GM21447 (cell line): ENCODE results near the gene GFPT1.
A peak's percentile ranks its signal among the peaks of the same experiment; 100 is the strongest.
"Not testable (repeated sequence)": the region's sequence is repeated elsewhere in the genome, so short reads cannot be mapped to it uniquely, and the experiment has no call there.

Source experiments
- ATAC-seq: cut with Tn5 transposase; IDR thresholded peaks from one replicate; pipeline ENCODE4 v1.9.1; 2021; ENCODE audit not compliant: unreplicated experiment

GFPT1 gene

GRCh38 chr2:69384618-69385081, 2.4 kb downstream of the GFPT1 start:
- no peak for ATAC-seq

GRCh38 chr2:69383176-69383812, 3.7 kb downstream of the GFPT1 start:
- no peak for ATAC-seq

DNA sequence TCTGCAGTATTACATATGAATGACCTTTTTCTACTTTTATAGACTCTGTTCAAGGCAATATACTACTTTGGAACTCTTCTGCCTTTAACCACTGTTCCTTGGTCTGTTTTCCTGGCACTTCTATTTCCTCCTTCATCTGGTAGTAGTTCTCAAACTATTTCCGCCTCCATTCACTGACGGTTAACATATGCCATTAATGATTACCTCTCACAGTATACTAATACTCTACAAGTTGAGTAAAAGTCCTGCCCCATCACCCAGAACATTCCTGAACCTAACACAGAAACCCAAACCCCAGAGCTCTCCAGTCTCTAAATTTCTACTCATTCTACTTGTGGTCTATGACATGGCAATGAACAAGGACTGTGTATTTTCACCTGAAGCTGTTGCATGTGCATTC, 4.5 kb downstream of the GFPT1 start:
- ATAC-seq, result no peak

GRCh38 chr2:69381337-69381737, 5.7 kb downstream of the GFPT1 start:
- no peak for ATAC-seq

DNA sequence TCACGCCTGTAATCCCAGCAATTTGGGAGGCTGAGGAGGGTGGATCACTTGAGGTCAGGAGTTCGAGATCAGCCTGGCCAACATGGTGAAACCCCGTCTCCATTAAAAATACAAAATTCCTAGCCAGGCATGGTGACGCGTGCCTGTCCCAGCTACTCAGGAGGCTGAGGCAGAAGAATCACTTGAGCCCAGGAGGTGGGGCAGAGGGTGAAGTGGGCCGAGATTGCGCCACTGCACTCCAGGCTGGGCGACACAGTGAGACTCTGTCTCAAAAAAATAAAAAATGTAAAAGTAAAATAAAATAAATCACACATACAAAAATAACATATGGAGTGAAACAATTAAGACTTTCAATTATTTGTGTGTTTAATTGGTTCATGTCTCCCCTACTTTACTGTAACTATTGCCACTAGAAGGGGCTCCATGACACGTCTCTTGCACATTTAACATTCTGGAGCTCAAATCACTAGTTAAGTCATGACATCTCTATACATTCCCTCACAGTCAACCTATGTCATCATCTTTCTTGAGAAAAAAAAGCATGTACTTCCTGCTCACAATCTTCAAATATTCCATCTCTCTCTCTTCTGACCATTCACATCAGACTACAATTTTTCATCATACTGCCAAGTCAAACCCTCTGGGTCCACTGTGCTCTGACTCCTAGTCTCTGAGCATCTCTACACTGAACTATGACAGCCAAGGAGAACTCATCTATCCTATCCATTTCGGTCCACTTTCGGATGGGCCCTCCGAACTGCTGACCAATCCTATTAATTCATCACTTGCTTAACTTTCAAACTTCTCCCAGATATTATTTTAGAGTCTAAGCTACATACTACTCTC, 6.7 kb downstream of the GFPT1 start:
- no peak for ATAC-seq

DNA sequence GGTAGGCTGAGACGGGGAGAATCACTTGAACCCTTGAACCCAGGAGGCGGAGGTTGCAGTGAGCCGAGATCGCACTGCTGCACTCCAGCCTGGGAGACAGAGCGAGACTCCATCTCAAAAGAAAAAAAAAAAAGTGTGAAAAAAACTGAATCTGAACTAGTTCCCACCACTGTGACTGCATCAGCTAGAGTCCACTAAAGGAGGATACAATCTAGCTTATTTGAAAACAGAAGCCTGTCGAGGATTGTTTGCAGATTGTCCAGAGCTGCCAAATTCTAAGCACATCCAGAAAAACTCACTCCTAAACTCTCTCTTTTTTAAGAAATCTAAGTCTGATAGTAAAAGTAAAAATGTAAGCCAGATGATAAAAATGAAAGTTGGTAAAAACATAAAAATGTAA, 10.6 kb downstream of the GFPT1 start:
- ATAC-seq, result no peak

GRCh38 chr2:69375494-69376353, 11.3 kb downstream of the GFPT1 start:
- no peak for ATAC-seq

DNA sequence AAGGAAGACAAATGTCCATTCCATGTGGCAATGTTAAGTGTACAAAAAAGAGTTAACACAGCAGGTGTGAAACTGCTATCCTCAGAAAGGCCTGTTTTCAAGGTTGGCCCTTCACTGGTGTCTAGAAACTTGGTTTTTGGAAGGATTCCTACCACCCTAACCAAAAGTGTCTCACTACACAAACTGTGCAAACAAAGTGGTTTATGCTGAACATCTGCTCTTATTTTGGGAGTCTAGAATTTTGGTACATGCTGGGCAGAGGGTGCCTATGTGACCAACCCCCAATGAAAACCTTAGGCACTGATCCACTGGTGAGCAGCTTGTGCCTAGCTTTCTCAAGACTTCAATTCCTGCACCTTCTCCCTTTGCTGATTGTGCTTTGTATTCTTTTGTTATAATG, 14.3 kb downstream of the GFPT1 start:
- no peak for ATAC-seq

DNA sequence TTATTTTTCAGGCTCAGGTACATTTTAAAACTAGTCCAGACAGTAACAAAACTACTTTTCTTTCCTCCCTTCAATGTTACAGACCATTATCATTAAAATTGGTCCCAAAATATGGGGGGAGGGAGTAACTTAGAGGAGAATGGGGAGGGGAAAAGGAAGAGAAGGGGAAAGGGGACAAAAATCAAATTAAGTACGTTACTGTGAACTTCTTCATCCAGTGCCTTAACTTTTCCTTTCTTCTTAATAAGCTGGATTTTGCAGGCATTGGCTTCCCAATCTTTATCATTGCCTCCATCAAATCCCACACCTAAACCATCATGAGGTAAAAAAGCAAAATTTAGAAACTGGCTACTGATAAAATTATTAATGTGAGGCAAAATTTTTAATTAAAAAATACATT, 17.2 kb downstream of the GFPT1 start:
- no peak for ATAC-seq

- ATAC-seq, result no peak
Measured at GRCh38 chr2:69368588-69368987, 18.4 kb downstream of the GFPT1 start.

- no peak for ATAC-seq
Measured at GRCh38 chr2:69359371-69359770, 27.7 kb downstream of the GFPT1 start.

DNA sequence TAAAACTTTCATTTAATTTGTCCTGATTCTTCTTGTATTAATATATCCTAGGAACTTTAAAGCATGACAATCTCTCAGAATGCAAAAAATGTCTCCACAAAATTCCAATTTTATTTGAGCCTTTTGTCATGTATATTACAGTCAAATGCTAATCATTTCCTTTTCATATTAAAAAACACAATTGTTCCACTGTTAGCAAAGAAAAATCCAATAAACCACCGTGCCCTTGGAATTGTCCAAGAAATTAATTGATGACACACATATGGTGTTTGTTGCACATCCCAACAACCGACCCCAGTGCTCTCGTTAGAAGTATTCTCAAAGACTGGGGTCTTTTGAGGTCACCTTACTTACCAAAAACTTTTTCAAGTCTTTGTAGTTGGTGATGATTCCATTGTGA, 28.1 kb downstream of the GFPT1 start:
- no peak for ATAC-seq

DNA sequence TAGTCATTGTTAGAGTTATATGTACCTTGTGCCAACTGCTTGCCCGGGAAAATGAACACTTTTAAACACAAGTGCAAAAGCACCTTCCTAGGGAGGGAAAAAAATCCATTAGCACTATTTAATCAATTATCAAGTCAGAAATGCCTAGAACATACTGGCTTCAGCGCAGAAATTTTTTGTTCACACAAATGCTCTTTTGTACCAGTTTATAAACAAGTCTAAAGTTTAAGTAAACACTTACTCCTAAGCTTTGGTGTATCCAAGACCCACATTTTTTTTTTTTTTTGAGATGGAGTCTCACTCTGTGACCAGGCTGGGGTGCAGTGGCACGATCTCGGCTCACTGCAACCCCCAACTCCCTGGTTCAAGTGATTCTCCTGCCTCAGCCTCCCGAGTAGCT, 30.6 kb downstream of the GFPT1 start:
- ATAC-seq, result no peak

- ATAC-seq, result not testable (repeated sequence)
Measured at GRCh38 chr2:69354976-69355375, 32.1 kb downstream of the GFPT1 start.

- no peak for ATAC-seq
Measured at GRCh38 chr2:69353360-69353759, 33.7 kb downstream of the GFPT1 start.

- ATAC-seq, result no peak
Measured at GRCh38 chr2:69348781-69349180, 38.2 kb downstream of the GFPT1 start.

GRCh38 chr2:69345434-69345833, 41.6 kb downstream of the GFPT1 start:
- peak; percentile 66 for ATAC-seq

- no peak for ATAC-seq
Measured at GRCh38 chr2:69344305-69344704, 42.7 kb downstream of the GFPT1 start.

- ATAC-seq, result no peak
Measured at GRCh38 chr2:69340101-69340775, 46.8 kb downstream of the GFPT1 start.

DNA sequence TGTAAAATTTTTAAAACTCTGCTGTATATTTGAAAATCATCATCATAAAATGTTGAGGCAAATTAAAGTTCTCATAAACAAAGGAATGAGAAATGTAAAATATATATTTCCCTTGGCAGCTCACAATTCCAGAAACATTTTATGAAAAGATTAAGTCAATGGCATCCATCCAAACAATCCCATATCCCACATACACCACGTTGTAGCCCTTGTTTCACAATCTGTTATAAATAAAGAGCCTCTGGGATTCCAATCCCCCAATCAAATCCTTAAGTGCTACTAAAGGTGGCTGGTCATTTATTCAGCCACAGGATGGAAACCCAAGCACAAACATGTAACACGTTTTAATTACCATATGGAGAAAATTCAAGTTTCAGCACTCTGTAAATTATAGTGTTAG, 51.7 kb downstream of the GFPT1 start:
- no peak for ATAC-seq

- no peak for ATAC-seq
Measured at GRCh38 chr2:69333352-69333751, 53.7 kb downstream of the GFPT1 start.
